Activated CD4-positive, alpha-beta T cell treated with anti-CD3 and anti-CD28 coated beads for 4 hours (primary cell): Measurements from ENCODE around the gene PTPN14.
"Not testable (repeated sequence)": the region's sequence is repeated elsewhere in the genome, so short reads cannot be mapped to it uniquely, and the experiment has no call there.

ENCODE experiments used
- DNase-seq, 2 donors: peaks; one replicate each; pipeline ENCODE4 v3.0.0-alpha.2; 2020

Gene PTPN14

DNA sequence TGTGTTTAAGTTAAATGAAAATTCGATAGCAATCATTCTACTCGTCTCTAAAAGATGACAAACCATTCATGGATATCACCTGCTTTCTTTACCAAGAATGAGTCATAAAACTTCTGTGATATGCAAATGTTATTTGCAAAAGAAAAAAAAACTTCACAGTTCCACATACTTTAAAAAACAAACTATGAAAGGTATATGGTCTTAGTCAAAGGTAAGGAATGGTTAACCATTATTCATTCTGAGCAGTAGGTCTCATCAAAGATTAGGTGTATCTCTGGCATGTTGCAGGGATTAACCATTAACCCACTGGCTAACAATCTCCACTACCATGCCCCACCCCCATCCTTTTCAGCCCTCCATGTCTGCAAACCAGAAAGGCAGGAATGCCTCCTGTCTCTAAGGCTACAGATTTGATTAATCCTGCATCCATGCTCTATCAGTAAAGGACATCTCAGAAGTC, 44.4 kb downstream of the PTPN14 start:
- no peak for DNase-seq

DNA sequence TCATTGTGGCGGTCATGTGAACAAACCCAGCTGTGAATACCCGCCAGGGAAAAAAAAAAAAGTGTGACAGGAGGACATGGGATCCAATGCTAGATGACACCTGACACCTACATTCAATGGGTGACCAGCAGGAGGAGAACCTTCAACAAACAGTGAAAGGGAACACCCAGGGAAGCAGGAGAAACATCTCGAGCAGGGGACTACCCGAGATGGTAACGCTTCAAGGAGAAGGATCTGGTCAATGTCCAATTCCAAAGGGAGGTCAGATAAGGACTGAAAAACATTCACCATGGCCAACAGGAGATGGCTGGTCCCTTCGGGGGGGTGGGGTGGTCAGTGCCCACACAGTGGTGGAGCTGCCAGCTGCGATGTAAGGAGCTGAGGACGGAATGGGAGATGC, 46.3 kb downstream of the PTPN14 start:
- DNase-seq: no peak

DNA sequence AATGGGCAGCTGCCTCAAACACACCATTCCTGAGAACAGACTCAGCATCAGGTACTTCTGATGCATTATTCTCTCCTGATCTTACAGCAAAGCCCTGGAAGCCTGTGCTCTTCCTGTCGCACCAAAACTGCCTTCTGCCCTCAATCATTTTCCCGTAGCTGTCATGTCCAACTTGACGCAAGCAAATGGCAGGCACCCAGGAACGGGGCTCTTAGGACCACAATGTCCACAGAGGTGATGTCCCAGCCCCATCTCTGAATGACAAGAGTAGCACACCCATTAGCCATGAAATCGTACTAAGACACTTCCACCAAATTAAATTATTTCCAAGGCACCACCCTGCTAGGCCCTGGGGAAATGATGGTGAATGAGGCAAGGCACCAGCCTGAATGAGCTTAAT, 47.1 kb downstream of the PTPN14 start:
- DNase-seq: no peak

DNA sequence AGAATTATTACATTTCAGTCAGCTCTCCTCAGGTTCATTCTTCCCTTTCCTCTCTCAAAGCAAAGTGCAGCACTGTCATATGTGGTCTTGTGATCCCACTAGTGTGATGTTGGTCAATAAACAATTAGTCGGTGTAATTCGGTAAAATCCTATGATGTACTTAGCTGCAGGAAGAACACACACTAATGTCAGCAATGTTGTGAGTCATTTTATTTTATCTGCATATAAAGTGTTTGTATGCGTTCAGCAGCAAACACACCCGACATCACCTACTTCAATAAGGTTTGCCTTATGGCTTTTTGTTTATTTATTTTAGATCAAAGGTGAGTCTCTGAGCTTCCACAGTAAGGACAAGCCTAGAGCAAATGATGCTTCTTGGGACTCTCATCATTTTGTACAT, 47.8 kb downstream of the PTPN14 start:
- DNase-seq: no peak

DNA sequence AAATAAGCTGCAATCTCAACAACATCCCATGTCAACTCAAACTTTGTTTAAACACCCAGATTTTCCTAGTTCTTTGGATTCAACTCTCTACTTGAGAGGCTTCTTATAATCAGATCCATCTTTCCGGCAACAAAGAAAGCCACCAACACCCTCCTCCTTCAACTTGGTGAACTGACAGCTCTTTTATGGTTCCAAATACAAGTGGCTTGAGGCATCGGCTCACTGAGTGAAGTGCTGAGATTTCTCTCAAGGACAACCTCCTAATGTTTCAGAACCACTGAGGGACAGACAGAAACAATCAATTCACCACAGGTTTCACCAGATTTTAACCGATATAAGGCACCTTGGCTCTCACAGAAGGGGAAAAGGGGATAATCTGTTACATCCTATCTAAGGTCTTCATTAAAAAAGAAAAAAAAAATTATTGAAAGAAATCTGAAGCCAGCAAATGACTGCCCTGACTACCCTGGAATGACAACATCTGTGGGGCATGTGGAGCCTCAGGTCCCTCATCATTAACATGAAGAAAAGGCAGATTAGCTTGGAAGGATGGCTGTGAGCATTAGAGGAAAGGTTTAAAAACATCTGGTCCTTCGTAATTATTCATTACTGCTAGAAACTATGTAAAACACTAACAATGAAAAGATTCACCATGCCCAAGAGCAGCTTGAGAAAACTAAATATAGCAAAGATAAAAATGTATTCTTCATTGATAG, 50.9 kb downstream of the PTPN14 start:
- no peak for DNase-seq

DNA sequence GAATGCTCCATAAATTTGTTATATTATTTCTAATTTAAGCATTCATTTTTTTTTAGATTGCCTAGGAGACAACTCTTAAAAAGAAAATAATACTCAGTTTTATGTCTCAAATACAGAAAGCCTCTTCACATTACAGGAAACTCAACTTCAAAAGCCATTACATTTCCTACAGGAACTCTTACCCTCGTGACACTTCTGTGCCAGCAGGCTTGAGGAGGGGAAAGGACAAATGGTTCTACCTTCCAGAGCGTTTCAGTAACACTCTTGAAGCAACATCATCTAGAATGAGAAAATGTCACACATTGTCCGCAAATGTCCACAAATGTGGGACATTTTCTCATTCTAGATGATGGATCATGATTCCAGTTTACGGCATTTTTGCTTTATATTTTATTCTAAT, 51.7 kb downstream of the PTPN14 start:
- no peak for DNase-seq

DNA sequence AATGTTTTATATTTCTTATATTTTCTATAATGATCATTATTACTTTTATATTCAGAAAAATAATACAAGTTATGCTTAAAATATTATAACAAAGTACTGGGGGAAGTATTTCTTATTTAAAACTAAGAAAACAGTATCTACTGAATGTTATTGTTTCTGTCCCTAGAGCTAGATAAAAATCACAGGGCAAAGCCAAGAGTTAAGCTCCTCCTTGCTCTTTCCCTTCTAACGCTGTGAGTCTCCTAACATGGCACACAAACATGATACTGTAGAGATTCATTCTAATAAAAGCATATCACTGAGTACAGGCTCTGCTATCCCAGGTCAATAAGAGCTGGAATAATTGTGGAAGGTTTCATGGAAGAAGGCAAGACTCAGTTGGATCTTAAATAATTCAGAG, 53.4 kb downstream of the PTPN14 start:
- no peak for DNase-seq

DNA sequence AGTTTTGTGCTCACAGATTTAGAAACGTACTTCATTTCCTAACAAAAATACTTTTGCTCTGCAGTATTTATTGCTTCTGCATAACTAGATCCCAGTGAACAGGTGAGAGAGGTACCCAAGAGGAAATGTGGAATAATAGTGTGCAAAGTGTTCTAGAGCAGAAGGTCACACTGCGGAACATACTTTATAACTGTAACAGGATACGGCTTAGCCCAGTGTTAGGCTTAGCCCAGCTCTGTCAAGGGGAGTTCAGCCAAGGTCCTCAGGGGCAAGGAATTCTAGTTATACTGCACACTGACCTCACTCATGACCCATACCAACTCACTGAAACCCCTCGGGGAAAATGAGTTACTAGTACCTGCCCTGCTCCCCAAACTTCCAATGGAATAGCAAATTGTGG, 55.3 kb downstream of the PTPN14 start:
- DNase-seq: no peak

DNA sequence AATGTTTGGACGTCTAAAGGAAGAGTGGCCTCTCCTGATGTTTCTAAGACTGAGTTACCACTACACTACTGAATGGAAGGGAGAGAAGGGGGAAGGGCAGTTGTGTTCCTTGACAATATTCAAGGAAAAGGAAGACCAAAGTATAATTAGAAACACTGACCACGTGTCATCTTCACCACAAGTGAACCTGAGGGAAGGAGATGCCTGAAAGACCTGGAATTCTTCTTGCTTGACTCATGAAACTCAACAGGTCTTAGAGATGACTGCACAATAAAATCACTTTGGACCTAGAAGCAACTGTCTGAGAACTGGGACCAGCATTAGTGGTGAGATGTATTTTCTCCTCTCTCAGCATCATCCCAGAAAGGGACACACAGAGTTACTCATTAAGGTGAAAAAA, 56.7 kb downstream of the PTPN14 start:
- no peak for DNase-seq

DNA sequence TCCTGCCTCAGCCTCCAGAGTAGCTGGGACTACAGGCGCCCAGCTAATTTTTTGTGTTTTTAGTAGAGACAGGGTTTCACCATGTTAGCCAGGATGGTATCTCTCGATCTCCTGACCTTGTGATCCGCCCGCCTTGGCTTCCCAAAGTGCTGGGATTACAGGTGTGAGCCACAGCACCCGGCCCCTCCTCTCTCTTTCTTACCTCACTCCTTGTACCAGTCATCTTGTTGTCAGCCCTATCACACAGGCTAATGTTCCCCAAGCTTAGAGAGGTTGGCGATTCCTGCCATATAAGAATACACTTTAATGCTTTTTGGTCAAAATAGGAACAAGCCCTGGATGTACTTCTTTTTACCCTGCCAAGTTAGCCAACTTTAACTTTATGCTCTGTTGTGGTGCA, 57.2 kb downstream of the PTPN14 start:
- DNase-seq: not testable (repeated sequence)

DNA sequence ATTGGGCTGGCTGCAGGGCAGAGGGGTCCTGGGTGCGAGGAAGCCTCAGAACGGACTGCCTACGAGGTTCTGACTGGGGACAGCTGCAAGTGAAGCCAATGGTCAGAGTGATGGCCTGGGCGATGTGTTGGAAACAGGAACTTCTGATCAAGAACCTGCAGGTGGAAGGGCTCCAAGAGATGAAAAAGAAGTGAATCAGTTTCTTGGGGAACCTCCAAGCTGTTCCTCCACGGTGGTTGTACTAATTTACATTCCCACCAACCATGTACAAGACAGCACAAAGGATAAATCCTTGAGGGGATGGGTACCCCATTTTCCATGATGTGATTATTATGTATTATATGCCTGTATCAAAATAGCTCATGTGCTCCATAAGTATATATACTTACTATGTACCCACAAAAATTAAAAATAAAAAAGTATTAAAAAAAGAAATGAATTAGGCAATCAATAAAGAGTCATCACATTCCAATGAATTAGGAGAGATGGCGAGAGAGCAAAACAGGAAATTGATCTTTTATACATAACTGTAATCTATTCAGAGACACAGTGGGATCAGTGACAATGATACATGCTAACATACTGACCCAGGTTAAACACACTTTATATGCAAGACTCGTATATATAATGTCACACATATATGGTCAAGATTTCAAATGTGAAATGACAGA, 58.1 kb downstream of the PTPN14 start:
- DNase-seq: no peak

DNA sequence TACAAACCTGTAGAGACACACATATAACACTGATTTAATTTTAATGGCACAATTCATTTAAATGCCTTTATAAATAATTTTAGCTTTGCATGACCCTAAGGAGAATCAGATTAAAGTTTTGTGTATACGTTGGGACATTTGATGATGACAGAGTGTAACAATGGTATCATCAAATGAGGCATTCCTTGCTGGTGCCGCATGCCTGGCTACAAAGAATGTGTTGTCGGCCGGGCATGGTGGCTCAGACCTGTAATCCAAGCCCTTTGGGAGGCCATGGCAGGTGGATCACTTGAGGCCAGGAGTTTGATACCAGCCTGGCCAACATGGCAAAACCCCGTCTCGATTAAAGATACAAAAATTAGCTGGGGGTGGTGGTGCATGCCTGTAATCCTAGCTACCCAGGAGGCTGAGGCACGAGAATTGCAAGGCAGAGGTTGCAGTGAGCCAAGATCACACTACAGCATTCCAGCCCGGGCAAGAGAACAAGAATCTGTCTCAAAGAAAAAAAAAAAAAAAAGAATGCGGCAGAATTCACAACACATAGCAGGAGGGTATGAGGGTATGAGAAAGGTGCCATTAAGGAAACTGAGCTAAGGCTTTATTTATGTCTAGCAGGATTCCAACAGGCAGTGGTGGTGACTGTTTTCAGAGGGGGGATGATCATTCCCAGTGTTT, 58.9 kb downstream of the PTPN14 start:
- no peak for DNase-seq

DNA sequence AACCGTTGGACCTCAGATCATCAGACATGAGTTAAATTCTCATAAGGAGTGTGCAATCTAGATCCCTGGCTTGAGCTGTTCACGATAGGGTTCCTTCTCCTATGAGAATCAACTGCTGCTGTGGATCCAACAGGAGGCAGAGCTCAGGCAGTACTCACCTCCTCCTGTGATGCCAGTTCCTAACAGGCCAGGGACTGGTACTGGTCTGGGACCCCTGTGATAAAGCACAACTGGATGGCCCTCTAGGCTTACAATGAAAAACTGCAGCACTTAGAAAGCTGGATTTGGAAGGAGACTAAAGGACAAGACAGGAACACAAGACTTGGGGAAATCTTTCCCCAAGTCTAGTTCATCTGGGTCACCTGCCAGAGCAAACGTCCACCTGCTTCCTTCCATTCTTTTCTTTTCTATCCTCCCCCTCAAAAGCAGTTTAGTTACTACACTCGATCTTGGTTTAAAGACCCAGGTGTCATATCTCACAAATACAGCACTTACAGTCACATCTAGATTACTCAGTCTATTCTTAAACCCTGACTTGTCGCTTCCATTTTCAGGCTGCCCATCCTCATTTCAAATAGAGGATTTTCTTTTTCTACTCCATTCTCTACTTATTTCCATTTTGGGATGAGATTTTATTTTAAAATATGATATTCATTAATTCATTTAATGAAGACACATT, 59.8 kb downstream of the PTPN14 start:
- no peak for DNase-seq

DNA sequence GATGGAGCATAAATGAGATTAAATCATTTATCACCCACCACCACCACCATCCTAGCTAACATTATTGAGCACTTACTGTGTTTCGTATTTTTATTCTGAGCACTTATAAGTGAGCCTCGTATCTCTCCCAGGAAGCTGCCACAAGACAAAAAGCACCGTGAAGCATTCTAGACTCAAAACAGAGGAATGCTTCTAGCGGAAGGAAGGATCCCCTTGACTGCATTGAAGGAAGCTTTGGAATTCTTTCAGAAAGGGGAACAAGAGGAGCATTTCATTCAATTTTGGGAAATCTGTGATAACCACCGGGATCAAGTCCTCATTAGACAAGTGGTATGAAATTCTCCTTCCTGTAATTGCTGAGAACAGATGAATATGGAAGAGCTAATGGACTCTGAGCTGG, 66.3 kb downstream of the PTPN14 start:
- no peak for DNase-seq

DNA sequence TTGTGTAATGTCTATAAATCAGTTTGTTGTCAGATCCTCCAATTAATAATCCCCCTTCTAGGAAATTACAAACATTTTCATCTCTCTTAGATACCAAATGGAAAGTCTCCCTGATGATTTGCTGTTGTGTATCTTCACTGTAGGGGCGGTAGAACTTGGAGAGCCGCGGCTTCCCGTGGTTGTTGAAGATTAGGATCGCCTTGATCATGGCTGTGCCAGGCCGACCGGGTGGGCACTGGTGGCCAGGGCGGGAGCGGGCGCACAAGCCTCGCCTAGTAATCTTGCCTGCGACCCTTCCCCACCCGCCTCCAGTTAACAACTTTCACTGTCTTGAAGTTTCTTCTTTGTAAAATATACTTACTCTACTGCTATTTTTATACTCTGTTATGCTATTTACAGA, 68.2 kb downstream of the PTPN14 start:
- not testable (repeated sequence) for DNase-seq

DNA sequence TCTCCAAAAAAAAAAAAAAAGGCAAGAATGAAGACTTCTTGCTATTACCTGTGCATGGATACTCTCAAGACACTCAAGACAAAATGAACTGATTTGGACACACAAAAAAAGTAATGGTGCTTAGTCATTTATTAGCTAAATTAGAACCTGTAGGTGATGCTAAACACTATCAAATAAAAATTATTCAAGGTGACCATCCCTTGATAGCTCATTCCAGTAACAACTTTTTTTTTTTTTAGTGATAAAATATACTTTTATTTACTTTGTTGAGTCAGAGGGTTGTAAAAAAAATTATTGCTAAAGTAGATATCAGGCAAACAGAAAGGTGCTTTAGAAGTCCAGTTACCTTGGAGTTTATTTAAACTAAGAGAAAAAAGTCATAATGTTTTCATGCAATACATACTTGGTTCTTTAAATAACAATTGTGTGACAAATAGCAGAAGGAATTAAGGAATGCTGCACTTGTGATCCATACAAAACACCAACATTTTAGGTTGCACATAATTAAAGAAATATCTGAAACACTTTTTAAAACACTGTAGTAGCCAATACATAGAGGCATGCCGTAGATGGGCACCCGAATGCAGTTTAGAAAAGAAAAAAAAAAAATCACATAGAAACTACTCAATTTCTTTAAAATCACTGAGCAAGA, 69.3 kb downstream of the PTPN14 start:
- not testable (repeated sequence) for DNase-seq

DNA sequence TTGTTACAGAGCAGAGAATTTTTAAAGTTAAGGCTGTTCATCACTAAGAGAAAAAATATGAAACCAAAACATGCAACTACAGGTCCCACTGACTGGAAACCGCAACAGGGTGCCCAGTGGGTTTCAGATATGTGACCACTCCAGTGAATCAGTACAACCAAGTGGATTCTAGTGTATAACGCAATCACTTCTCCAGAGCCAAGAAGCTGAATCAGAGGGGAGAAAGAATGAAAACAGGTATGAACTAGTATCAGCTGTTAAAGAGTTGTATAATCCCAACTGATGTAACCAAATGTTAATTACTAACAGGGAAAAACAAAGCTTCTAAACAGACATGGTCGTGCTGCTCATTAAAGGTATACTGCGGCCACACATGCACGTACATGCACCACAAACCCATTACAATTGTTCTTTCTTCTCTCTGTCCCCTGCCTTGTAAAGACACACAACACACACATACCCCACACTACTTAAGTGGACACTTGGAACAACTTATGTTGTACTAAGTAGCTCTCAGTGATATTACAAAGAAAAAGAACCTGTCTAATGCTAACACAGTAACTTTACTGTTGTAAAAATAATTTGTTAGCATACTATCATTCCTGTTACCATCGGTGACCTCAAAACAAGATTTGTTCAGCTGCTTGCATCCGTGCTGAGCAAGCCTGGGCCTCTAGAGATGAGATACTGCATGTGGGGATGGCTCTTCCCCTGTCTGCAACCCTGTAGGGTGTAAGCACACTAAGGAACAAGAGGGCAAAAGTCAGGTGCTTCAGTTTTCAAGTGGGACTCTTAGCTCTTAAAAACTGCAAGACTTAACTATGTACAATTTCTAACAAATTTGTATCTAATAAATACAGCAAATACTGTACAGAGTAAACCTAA, 74.2 kb downstream of the PTPN14 start:
- DNase-seq: no peak

DNA sequence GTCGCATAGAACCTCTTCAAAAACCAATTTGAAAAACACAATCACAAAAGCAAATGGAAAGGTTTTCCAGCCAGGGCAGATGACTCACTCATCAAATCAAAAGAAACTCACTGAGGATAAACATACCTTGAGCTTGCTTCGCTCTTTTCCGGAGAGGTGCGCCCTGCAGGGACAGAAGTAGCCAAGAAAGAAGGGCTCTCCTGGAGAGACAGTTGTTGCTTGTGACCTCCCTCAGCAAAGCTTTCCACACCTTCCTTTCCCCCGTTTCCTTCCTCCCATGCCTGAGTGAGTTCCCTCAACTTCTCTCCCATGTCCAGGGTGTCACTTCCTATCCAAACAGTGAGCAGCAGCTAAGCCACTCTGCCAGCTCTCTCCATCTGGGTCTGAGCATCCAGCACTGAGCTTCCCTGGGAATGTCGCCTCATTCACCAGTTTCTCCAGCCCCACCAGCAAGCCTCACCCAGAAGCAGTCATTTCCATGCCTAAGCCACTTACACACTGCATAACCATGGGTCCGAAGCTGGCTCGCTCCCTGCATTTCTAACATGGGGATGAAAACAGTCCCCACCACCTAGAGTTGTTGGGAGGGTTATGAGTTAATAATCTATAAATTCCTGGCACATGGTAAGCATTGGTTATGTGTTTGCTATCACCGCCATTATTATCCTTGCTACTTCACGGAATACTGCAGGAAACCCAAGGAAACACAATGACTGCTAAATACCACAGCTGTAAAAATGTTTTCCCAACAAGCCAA, 75.0 kb downstream of the PTPN14 start:
- no peak for DNase-seq

DNA sequence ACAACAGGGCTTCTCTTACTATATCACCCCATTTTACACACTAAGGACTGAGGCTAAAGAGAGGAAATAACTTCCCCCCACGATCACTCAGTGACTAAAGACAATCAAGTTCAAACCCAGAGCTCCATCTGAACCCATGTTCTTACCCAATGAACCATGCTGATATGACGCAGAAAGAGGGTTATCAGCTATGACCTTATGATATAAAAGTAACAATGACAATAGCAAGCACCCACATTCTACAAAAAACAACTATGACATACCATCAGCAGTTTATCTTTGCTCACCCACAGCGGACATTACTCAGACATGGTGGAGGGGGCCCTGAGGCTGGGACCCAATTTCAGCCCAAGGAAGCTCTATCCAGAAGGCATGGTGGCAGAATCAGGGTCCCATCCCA, 75.7 kb downstream of the PTPN14 start:
- no peak for DNase-seq

DNA sequence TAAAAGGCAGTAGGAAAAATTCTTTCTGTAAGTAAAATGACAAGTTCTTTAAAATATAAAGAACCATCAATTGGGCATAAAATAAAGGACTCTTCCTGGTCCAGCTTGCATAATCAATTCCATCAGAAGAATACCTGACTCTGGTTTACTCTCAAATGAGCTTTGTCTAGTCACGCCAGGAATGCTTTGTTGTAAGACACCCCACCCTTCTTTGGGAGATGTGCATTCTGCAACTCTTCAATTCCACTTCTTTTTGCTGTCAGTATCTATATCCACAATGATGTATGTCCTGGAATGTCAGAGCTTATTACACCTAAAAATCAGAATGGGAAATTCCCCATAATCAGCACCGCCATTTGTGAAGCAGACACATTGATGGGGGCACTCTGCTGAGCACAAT, 76.1 kb downstream of the PTPN14 start:
- no peak for DNase-seq

DNA sequence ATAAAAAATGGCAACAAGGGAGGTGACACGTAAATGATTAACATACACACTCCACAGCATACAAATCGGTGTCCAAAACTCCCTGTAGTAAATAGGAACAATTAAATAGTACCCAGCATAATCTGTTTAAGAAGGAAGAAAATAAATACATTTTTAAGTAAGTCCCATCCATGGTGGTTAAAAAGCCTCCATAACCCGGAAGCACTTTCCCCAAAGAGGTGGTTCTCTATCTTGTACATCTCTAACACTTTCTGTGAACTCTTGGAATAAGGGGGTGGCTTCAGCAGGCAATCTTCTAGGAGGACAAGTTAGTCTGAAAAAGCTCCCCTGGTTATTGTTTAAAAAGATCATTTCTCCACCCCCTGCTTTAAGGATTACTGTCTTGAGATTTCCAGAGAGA, 76.9 kb downstream of the PTPN14 start:
- no peak for DNase-seq
